Measurements from ENCODE around the gene ALG11.

- TF ChIP-seq CTCF (conservative IDR thresholded peaks at IDR 0.05; ENCODE audit: low read length) (no peak), EZH2phosphoT487 (IDR thresholded peaks at IDR 0.05; ENCODE audit: borderline replicate concordance) (no peak)
Measured at GRCh38 chr13:52033039-52033438, 20.8 kb downstream of the ALG11 start.

All from Loucy (cell line).